AG09309 (cell line): ENCODE data around the gene FGF7.

ENCODE experiments used
- DNase-seq: peaks from one replicate; pipeline ENCODE4 v3.0.0-alpha.2; 2010; ENCODE audit warnings: low read depth
- H3K4me3 ChIP-seq: 2 replicates; pipeline ENCODE4 v1.5.1; 2011; ENCODE audit warnings: mild to moderate bottlenecking, low read depth, low read length, moderate library complexity; ENCODE audit not compliant: control insufficient read depth
- CTCF ChIP-seq: IDR thresholded peaks from 2 replicates; pipeline ENCODE4 v1.5.1; 2011; ENCODE audit warnings: mild to moderate bottlenecking, low read depth, low read length, inconsistent platforms; ENCODE audit not compliant: insufficient read depth, control insufficient read depth; ENCODE audit errors: missing control alignments

Gene FGF7

GRCh38 chr15:49490966-49491365 lies 67.9 kb downstream of the FGF7 start:
- no peak for TF ChIP-seq CTCF
- no peak overlapping the region for H3K4me3 ChIP-seq
- DNase-seq = no peak

- no peak for DNase-seq
- TF ChIP-seq CTCF = no peak
- no peak overlapping the region for H3K4me3 ChIP-seq
Measured at GRCh38 chr15:49492151-49492550, 69.1 kb downstream of the FGF7 start.

- peak; percentile 76 for DNase-seq
- no peak overlapping the region for H3K4me3 ChIP-seq
- no peak for TF ChIP-seq CTCF
Measured at GRCh38 chr15:49492830-49493229, 69.8 kb downstream of the FGF7 start.

- no peak for TF ChIP-seq CTCF
- no peak for DNase-seq
- H3K4me3 ChIP-seq = no peak overlapping the region
Measured at GRCh38 chr15:49494842-49495241, 71.8 kb downstream of the FGF7 start.

- peak; percentile 28 for DNase-seq
- H3K4me3 ChIP-seq = no peak overlapping the region
- TF ChIP-seq CTCF = no peak
Measured at GRCh38 chr15:49495993-49496753, 73.1 kb downstream of the FGF7 start.

- no peak for DNase-seq
- no peak overlapping the region for H3K4me3 ChIP-seq
- TF ChIP-seq CTCF = no peak
Measured at GRCh38 chr15:49501586-49501985, 78.5 kb downstream of the FGF7 start.
